Epithelial cell of esophagus (primary cell): ENCODE measurements around the gene ATP11B.
A peak's percentile ranks its signal among the peaks of the same experiment; 100 is the strongest.

ENCODE experiments used
- DNase-seq: peaks from one replicate; pipeline ENCODE4 v3.0.0; 2010; ENCODE audit warnings: low read depth
- H3K4me3 ChIP-seq: 2 replicates; pipeline ENCODE4 v1.5.1; 2011; ENCODE audit warnings: mild to moderate bottlenecking, low read length, control low read depth
- CTCF ChIP-seq: IDR thresholded peaks from 2 replicates; pipeline ENCODE4 v1.5.1; 2011; ENCODE audit warnings: low read depth, mild to moderate bottlenecking, low read length, control low read depth, inconsistent platforms; ENCODE audit not compliant: insufficient read depth; ENCODE audit errors: missing control alignments

The ATP11B gene

GRCh38 chr3:182785756-182786155 is 7.5 kb upstream of the ATP11B start:
- no peak overlapping the region for H3K4me3 ChIP-seq
- TF ChIP-seq CTCF = no peak
- DNase-seq = no peak

- DNase-seq = peak; percentile 40
- TF ChIP-seq CTCF = no peak
- no peak overlapping the region for H3K4me3 ChIP-seq
Observed at GRCh38 chr3:182786564-182787196, 6.6 kb upstream of the ATP11B start.

- TF ChIP-seq CTCF = no peak
- H3K4me3 ChIP-seq = no peak overlapping the region
- DNase-seq = no peak
Observed at GRCh38 chr3:182787302-182788036, 5.8 kb upstream of the ATP11B start.

GRCh38 chr3:182789371-182789770 is 3.9 kb upstream of the ATP11B start:
- no peak for TF ChIP-seq CTCF
- peak; percentile 6 for DNase-seq
- no peak overlapping the region for H3K4me3 ChIP-seq

GRCh38 chr3:182790612-182791011 is 2.7 kb upstream of the ATP11B start:
- no peak for TF ChIP-seq CTCF
- no peak for DNase-seq
- no peak overlapping the region for H3K4me3 ChIP-seq

GRCh38 chr3:182793663-182794454 is 555 bp downstream of the ATP11B start:
- no peak for TF ChIP-seq CTCF

More at GRCh38 chr3:182793663-182794454, 555 bp downstream of the ATP11B start:
- H3K4me3 ChIP-seq = peak overlapping the region; percentile 94
- peak; percentile 47 for DNase-seq
